Endodermal cell (in vitro differentiated cells): Measurements from ENCODE around the gene ZNF184. TPM values are rescaled to one million over a fixed set of nuclear protein-coding genes. Genes with fewer than 3 reads are reported as not detected.

Experiments
- DNase-seq: peaks from one replicate; pipeline ENCODE4 v3.0.0-alpha.2; 2017
- H3K27ac ChIP-seq: 2 replicates; pipeline ENCODE4 v1.5.1; 2013; ENCODE audit warnings: mild to moderate bottlenecking, low read depth, low read length, moderate library complexity
- H3K27me3 ChIP-seq: 2 replicates; pipeline ENCODE4 v1.6.1; 2013; ENCODE audit warnings: mild to moderate bottlenecking, low read length, moderate library complexity; ENCODE audit not compliant: insufficient read depth, control insufficient read depth, poor library complexity, severe bottlenecking
- H3K36me3 ChIP-seq: 2 replicates; pipeline ENCODE4 v1.7.0; 2013; ENCODE audit warnings: mild to moderate bottlenecking, low read length, moderate library complexity; ENCODE audit not compliant: control insufficient read depth, insufficient read depth
- H3K4me1 ChIP-seq: one replicate; pipeline ENCODE4 v1.7.0; 2013; ENCODE audit warnings: low read length; ENCODE audit not compliant: control insufficient read depth, insufficient read depth
- H3K4me3 ChIP-seq: 2 replicates; pipeline ENCODE4 v1.5.1; 2013; ENCODE audit warnings: mild to moderate bottlenecking, low read length, moderate library complexity
- H3K9ac ChIP-seq: 2 replicates; pipeline ENCODE4 v1.6.1; 2013; ENCODE audit warnings: mild to moderate bottlenecking, low read length, moderate library complexity; ENCODE audit not compliant: poor library complexity, severe bottlenecking; ENCODE audit errors: extremely low read depth
- H3K9me3 ChIP-seq: 2 replicates; pipeline ENCODE4 v1.6.1; 2013; ENCODE audit warnings: mild to moderate bottlenecking, low read length, moderate library complexity; ENCODE audit not compliant: control insufficient read depth
- H3K27ac Mint-ChIP-seq: 2 replicates; pipeline ENCODE4 v1.8.0; 2020; ENCODE audit warnings: mixed read lengths
- H3K27me3 Mint-ChIP-seq: 2 replicates; pipeline ENCODE4 v1.8.0; 2021; ENCODE audit warnings: mild to moderate bottlenecking, mixed read lengths; ENCODE audit not compliant: insufficient read depth
- H3K36me3 Mint-ChIP-seq: 2 replicates; pipeline ENCODE4 v1.8.0; 2020; ENCODE audit warnings: low read depth, mixed read lengths
- H3K4me1 Mint-ChIP-seq: 2 replicates; pipeline ENCODE4 v1.8.0; 2020; ENCODE audit warnings: mixed read lengths
- H3K4me3 Mint-ChIP-seq: 2 replicates; pipeline ENCODE4 v1.8.0; 2020; ENCODE audit warnings: mild to moderate bottlenecking, moderate library complexity, mixed read lengths
- H3K9me3 Mint-ChIP-seq: 2 replicates; pipeline ENCODE4 v1.8.0; 2020; ENCODE audit warnings: mild to moderate bottlenecking, mixed read lengths
- WGBS, 2 experiments: methylation state at CpG; one replicate each; pipeline versions ENCODE4 v1.1.5 to v1.1.7; 2013; ENCODE audit warnings: missing lambda C conversion rate in 2 of 2, mixed read lengths in 1 of 2; ENCODE audit not compliant: insufficient coverage in 1 of 2, insufficient read length in 1 of 2; 5-methylcytosine and 5-hydroxymethylcytosine counted together
- total RNA-seq, 2 donors: library from RNA; stranded (reverse); fragmentation: NEBNext Ultra II Directional in 1 of 2; extraction: Animal tissue kit (Norgen Biotek cat#: 25700) in 1 of 2; gene quantifications; 2 replicates in 1 of 2; 3 replicates in 1 of 2; pipeline ENCODE4 v1.2.1, GENCODE V29; 2021
- TF ChIP-seq, protein P1 (sequence below): fragments of 200-600 bp; sonication (generic); conservative IDR thresholded peaks from 2 replicates; pipeline ENCODE4 v1.5.0; 2021; ENCODE audit warnings: antibody characterized with exemption, mild to moderate bottlenecking

ZNF184 gene
- total RNA-seq, 2 donors from 2014 or later: 9.2 to 16.5 TPM

DNA sequence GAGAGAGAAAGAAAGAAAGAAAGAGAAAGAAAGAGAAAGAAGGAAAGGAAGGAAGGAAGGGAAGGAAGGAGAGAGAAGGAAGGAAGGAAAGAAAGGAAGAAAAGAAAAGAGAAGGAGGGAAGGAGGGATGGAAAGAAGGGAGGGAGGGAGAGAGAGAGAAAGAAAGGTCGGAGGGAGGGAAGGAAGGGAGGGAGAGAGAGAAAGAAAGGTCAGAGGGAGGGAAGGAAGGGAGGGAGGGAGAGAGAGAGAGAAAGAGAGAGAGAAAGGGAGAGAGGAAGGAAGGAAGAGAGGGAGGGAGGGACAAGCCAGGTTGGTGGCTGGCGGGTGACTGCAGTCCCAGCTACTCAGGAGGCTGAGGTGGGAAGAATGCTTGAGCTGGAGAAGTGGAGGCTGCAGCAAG is 27.3 kb upstream of the ZNF184 start:
- H3K4me3 Mint-ChIP-seq: peak overlapping the region; percentile 12
- peak; percentile 52 for DNase-seq
- peaks cover 2% of the 10 kb centered on the region for H3K4me1 Mint-ChIP-seq

DNA sequence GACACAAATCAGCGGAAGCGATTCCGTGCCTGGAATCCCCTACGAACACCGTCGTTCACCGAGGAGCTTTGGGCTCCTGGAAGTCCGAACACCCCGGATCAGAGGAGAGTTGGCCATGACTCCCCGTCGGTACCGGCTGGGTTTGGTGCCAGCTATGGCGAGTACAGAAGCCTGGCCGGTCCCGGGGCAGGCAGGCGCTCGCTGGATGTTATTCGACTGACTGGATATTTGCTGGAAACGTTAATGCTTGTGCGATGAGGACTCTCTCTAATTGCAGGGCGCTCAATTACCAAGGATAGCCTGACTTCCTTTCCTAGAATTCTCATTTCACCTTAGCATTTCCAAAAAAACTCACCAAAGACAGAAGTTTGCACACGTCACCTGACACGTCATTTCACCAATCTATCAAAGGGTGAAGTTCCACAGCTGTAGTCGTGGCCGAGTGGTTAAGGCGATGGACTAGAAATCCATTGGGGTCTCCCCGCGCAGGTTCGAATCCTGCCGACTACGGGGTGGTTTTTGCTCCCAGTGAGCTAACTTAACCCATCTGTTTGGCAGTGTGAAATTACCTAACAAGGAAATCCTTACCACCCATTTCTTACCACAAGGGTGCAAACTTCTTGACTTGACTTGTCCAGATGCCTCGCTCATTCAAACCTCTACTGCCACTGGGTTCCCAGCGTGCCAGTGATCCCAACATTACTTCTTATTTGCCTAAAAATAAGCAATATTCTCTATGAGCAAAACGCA is 22.7 kb upstream of the ZNF184 start:
- Mint-ChIP-seq H3K27ac (peak overlapping the region; percentile 90), H3K27me3 (peaks cover 19% of the 10 kb centered on the region), H3K4me1 (peaks cover 5% of the 10 kb centered on the region), H3K4me3 (peak overlapping the region; percentile 89), H3K9me3 (no peaks in the 10 kb centered on the region), H3K36me3 (no peaks in the 10 kb centered on the region)
- TF ChIP-seq, protein P1, sequence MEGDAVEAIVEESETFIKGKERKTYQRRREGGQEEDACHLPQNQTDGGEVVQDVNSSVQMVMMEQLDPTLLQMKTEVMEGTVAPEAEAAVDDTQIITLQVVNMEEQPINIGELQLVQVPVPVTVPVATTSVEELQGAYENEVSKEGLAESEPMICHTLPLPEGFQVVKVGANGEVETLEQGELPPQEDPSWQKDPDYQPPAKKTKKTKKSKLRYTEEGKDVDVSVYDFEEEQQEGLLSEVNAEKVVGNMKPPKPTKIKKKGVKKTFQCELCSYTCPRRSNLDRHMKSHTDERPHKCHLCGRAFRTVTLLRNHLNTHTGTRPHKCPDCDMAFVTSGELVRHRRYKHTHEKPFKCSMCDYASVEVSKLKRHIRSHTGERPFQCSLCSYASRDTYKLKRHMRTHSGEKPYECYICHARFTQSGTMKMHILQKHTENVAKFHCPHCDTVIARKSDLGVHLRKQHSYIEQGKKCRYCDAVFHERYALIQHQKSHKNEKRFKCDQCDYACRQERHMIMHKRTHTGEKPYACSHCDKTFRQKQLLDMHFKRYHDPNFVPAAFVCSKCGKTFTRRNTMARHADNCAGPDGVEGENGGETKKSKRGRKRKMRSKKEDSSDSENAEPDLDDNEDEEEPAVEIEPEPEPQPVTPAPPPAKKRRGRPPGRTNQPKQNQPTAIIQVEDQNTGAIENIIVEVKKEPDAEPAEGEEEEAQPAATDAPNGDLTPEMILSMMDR: peak; percentile 63
- Histone ChIP-seq H3K9ac (peak overlapping the region; percentile 65), H3K4me3 (peak overlapping the region; percentile 95), H3K27ac (no peak overlapping the region), H3K36me3 (no peaks in the 10 kb centered on the region), H3K27me3 (peaks cover 11% of the 10 kb centered on the region), H3K9me3 (no peaks in the 10 kb centered on the region), H3K4me1 (no peaks in the 10 kb centered on the region)
- 1 to 5% methylated on average over 22 to 34 of the region's 34 CpGs for WGBS, 2 experiments
- peak; percentile 97 for DNase-seq

More for the DNA sequence above, 27.3 kb upstream of the ZNF184 start:
- Histone ChIP-seq H3K36me3 (no peaks in the 10 kb centered on the region), H3K4me3 (no peak overlapping the region), H3K9ac (no peak overlapping the region), H3K27me3 (no peaks in the 10 kb centered on the region), H3K9me3 (no peaks in the 10 kb centered on the region), H3K4me1 (no peaks in the 10 kb centered on the region), H3K27ac (no peak overlapping the region)
- TF ChIP-seq, protein P1: no peak
- peaks cover 2% of the 10 kb centered on the region for H3K27me3 Mint-ChIP-seq
- H3K27ac Mint-ChIP-seq: no peak overlapping the region
- H3K36me3 Mint-ChIP-seq: no peaks in the 10 kb centered on the region
- H3K9me3 Mint-ChIP-seq: no peaks in the 10 kb centered on the region
- 22 to 40% methylated on average over 1 to 2 of the region's 2 CpGs for WGBS, 2 experiments

DNA sequence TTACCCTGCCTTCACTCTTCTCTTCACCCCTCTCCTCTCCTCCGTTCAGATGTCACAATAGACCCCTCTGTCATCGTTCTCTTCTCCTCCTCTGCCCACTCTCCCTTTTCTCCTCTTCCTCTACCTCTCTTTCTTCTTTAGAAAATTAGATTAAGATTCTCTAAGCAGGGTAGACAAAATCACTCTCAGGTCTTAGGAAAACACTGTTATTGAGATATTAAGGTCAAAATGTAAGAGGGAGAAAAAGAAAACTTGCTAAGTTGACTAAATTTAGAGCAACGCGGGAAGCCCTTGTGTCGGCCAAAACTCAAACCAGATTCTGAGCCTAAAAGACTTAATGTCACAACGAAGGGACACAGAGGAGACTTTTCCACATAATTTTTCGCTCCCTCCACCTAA is 22.1 kb upstream of the ZNF184 start:
- H3K27me3 Mint-ChIP-seq: peaks cover 17% of the 10 kb centered on the region
- Histone ChIP-seq H3K4me3 (peak overlapping the region; percentile 95), H3K36me3 (no peaks in the 10 kb centered on the region), H3K9me3 (no peaks in the 10 kb centered on the region), H3K9ac (peak overlapping the region; percentile 65), H3K27me3 (peaks cover 11% of the 10 kb centered on the region), H3K27ac (no peak overlapping the region), H3K4me1 (no peaks in the 10 kb centered on the region)
- 0 to 1% methylated on average over 6 to 7 of the region's 7 CpGs for WGBS, 2 experiments
- H3K4me1 Mint-ChIP-seq: peaks cover 5% of the 10 kb centered on the region
- H3K4me3 Mint-ChIP-seq: peak overlapping the region; percentile 89
- TF ChIP-seq, protein P1: no peak
- no peaks in the 10 kb centered on the region for H3K36me3 Mint-ChIP-seq
- no peak for DNase-seq
- peak overlapping the region; percentile 90 for H3K27ac Mint-ChIP-seq
- H3K9me3 Mint-ChIP-seq: no peaks in the 10 kb centered on the region
